PC-9 (cell line): Measurements from ENCODE around the gene ARHGAP26. TPM values are rescaled to one million over a fixed set of nuclear protein-coding genes. Genes with fewer than 3 reads are reported as not detected.

ENCODE experiments used
- BruUV-seq: library from RNA; stranded (reverse); fragments of 400-500 nt; replicated peaks from 2 replicates; lab custom pipeline; 2021; lab: Mats Ljungman, UMichigan
- CTCF ChIA-PET: fragments of 300-600 bp; sonication (Branson Sonifier 250); formaldehyde crosslinking; loops from one replicate; lab custom pipeline; 2022; ENCODE audit warnings: antibody characterized with exemption; lab: Charles Lee
- POLR2A ChIA-PET: fragments of 300-600 bp; sonication (Branson Sonifier 250); formaldehyde crosslinking; loops from one replicate; lab custom pipeline; 2022; ENCODE audit warnings: antibody characterized with exemption; ENCODE audit not compliant: unreplicated experiment; lab: Charles Lee
- DNase-seq, 2 experiments: peaks; one replicate each; pipeline versions ENCODE4 v3.0.0 to v3.0.0-alpha.2; 2015 to 2022; ENCODE audit warnings: mixed read lengths in 1 of 2
- H2AFZ ChIP-seq: fragments of 200-600 bp; sonication (generic); 2 replicates; pipeline ENCODE4 v1.8.1; 2017; ENCODE audit warnings: antibody characterized with exemption
- H3F3A ChIP-seq: fragments of 200-600 bp; sonication (generic); 2 replicates; pipeline ENCODE4 v1.8.1; 2017; ENCODE audit warnings: antibody characterized with exemption, mild to moderate bottlenecking, low read depth; ENCODE audit not compliant: insufficient read depth
- H3K27ac ChIP-seq: fragments of 200-600 bp; sonication (generic); 2 replicates; pipeline ENCODE4 v1.6.1; 2016; ENCODE audit warnings: mixed run types
- H3K27me3 ChIP-seq: fragments of 200-600 bp; sonication (generic); 2 replicates; pipeline ENCODE4 v1.6.1; 2016; ENCODE audit warnings: low read depth, mixed run types; ENCODE audit not compliant: insufficient read depth
- H3K36me3 ChIP-seq: fragments of 200-600 bp; sonication (generic); 2 replicates; pipeline ENCODE4 v1.6.1; 2016; ENCODE audit warnings: low read depth, mixed run types
- H3K4me1 ChIP-seq: fragments of 200-600 bp; sonication (generic); replicated peaks from 2 replicates; pipeline ENCODE4 v1.6.1; 2016; ENCODE audit warnings: mixed run types; ENCODE audit not compliant: insufficient read depth
- H3K4me2 ChIP-seq: fragments of 200-600 bp; sonication (generic); 2 replicates; pipeline ENCODE4 v1.6.1; 2017; ENCODE audit warnings: mixed run types
- H3K4me3 ChIP-seq: fragments of 200-600 bp; sonication (generic); 2 replicates; pipeline ENCODE4 v1.6.1; 2016; ENCODE audit warnings: mixed run types
- H3K79me2 ChIP-seq: fragments of 200-600 bp; sonication (generic); 2 replicates; pipeline ENCODE4 v1.6.1; 2017; ENCODE audit warnings: low read depth, mixed run types
- H3K9me2 ChIP-seq: fragments of 200-600 bp; sonication (generic); 2 replicates; pipeline ENCODE4 v1.8.1; 2017; ENCODE audit warnings: mild to moderate bottlenecking; ENCODE audit not compliant: insufficient read depth
- H3K9me3 ChIP-seq: fragments of 200-600 bp; sonication (generic); 2 replicates; pipeline ENCODE4 v1.8.1; 2016; ENCODE audit warnings: low read depth; ENCODE audit not compliant: insufficient read depth
- H4K20me1 ChIP-seq: fragments of 200-600 bp; sonication (generic); 2 replicates; pipeline ENCODE4 v1.8.1; 2017; ENCODE audit not compliant: insufficient read depth
- EZH2 ChIP-seq: fragments of 200-600 bp; sonication (generic); IDR thresholded peaks from 2 replicates; pipeline ENCODE4 v1.8.0; 2017; ENCODE audit warnings: antibody characterized with exemption, low read depth
- intact Hi-C: fragments of 100-400 bp; cut with micrococcal nuclease; formaldehyde crosslinking; loops from one replicate; pipeline ENCODE4 v1.10.0; 2022; ENCODE audit not compliant: unreplicated experiment
- total RNA-seq: library from RNA; stranded (reverse); gene quantifications from 2 replicates; pipeline ENCODE4 v1.2.3, GENCODE V29; 2021
- TF ChIP-seq, protein P1 (sequence below): fragments of 200-600 bp; sonication (generic); conservative IDR thresholded peaks from 2 replicates; pipeline ENCODE4 v1.6.1; 2017; ENCODE audit warnings: mixed run types, antibody characterized with exemption, mild to moderate bottlenecking, moderate library complexity

Gene ARHGAP26
- total RNA-seq, 1 experiment from 2014 or later: 29.7 TPM

- H3K4me3 ChIP-seq: no peak overlapping the region
- no peaks in the 10 kb centered on the region for H4K20me1 ChIP-seq
- POLR2A ChIA-PET: interaction anchor here (0.6 to 0.7 kb wide), 2 partner anchors 40 to 73 kb away, joined by 4 read pairs; no protein-coding TSS in a partner anchor
- peak; percentile 21 to 69 for DNase-seq
- CTCF ChIA-PET: no interaction called here
- H3K27ac ChIP-seq: no peak overlapping the region
- H3K36me3 ChIP-seq: no peaks in the 10 kb centered on the region
- no peak for TF ChIP-seq EZH2
- TF ChIP-seq, protein P1, sequence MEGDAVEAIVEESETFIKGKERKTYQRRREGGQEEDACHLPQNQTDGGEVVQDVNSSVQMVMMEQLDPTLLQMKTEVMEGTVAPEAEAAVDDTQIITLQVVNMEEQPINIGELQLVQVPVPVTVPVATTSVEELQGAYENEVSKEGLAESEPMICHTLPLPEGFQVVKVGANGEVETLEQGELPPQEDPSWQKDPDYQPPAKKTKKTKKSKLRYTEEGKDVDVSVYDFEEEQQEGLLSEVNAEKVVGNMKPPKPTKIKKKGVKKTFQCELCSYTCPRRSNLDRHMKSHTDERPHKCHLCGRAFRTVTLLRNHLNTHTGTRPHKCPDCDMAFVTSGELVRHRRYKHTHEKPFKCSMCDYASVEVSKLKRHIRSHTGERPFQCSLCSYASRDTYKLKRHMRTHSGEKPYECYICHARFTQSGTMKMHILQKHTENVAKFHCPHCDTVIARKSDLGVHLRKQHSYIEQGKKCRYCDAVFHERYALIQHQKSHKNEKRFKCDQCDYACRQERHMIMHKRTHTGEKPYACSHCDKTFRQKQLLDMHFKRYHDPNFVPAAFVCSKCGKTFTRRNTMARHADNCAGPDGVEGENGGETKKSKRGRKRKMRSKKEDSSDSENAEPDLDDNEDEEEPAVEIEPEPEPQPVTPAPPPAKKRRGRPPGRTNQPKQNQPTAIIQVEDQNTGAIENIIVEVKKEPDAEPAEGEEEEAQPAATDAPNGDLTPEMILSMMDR: no peak
- H3K9me2 ChIP-seq: no peaks in the 10 kb centered on the region
- BruUV-seq: no TSS peak
- H3K4me1 ChIP-seq: peaks cover 6% of the 10 kb centered on the region; the same call in 1 of the 2 replicates
- H3K79me2 ChIP-seq: no peaks in the 10 kb centered on the region
- H3K27me3 ChIP-seq: no peaks in the 10 kb centered on the region
- H3K9me3 ChIP-seq: no peaks in the 10 kb centered on the region
- intact Hi-C loops: no loop called here
- H2AFZ ChIP-seq: no peak overlapping the region
- no peak overlapping the region for H3K4me2 ChIP-seq
- H3F3A ChIP-seq: no peaks in the 10 kb centered on the region
Observed at GRCh38 chr5:143114481-143114880, 344.3 kb downstream of the ARHGAP26 start.

GRCh38 chr5:143115381-143115780 lies 345.2 kb downstream of the ARHGAP26 start:
- Histone ChIP-seq H3K4me2 (no peak overlapping the region), H2AFZ (no peak overlapping the region), H3K9me2 (no peaks in the 10 kb centered on the region), H3K27me3 (no peaks in the 10 kb centered on the region), H4K20me1 (no peaks in the 10 kb centered on the region), H3K4me1 (no peaks in the 10 kb centered on the region), H3K4me3 (no peak overlapping the region), H3K79me2 (no peaks in the 10 kb centered on the region), H3K9me3 (no peaks in the 10 kb centered on the region), H3K36me3 (no peaks in the 10 kb centered on the region), H3F3A (no peaks in the 10 kb centered on the region), H3K27ac (no peak overlapping the region)
- DNase-seq: no peak
- intact Hi-C loops: no loop called here
- no TSS peak for BruUV-seq
- TF ChIP-seq, protein P1: no peak
- TF ChIP-seq EZH2: no peak
- ChIA-PET POLR2A (no interaction called here), CTCF (no interaction called here)

DNA sequence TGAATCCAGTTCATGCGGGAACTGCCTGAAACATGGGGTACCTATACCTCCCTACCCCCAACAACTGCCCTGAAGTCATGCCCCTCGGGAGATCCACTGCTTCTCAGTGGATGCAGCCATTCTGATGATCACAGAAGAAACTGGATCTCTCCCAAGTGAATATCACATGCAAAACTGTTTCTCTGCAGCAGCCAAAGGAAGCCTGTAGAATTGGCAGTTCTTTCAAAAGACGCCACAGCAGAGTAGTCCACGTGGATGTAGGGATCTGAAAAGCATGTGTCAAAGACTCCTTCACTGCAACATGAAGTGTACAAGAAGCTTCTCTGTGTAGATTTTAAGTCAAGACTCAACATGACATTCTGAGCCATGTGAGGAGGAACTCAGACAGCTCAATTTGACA lies 346.6 kb downstream of the ARHGAP26 start:
- Histone ChIP-seq H2AFZ (no peak overlapping the region), H3K27me3 (no peaks in the 10 kb centered on the region), H3K4me2 (no peak overlapping the region), H3F3A (no peaks in the 10 kb centered on the region), H3K4me3 (no peak overlapping the region), H3K79me2 (no peaks in the 10 kb centered on the region), H3K4me1 (no peaks in the 10 kb centered on the region), H4K20me1 (no peaks in the 10 kb centered on the region), H3K9me2 (no peaks in the 10 kb centered on the region), H3K27ac (no peak overlapping the region), H3K9me3 (no peaks in the 10 kb centered on the region), H3K36me3 (no peaks in the 10 kb centered on the region)
- no peak for DNase-seq
- POLR2A ChIA-PET: interaction anchor here (0.6 kb wide), 1 partner anchor 8 kb away, joined by 3 read pairs; no protein-coding TSS in a partner anchor
- BruUV-seq: no TSS peak
- CTCF ChIA-PET: interaction anchor here (0.5 to 0.6 kb wide), 2 partner anchors 11 to 691 kb away, joined by 3 to 6 read pairs; no protein-coding TSS in a partner anchor
- TF ChIP-seq EZH2: no peak
- TF ChIP-seq, protein P1: no peak
- intact Hi-C loops: no loop called here
